Lung (tissue), 12 donors: ENCODE results near the gene NOC4L. TPM values are rescaled to one million over a fixed set of nuclear protein-coding genes. Genes with fewer than 3 reads are reported as not detected.

ENCODE experiments used
- ATAC-seq: fragments of 200-7000 bp; cut with Tn5 transposase; one replicate; pipeline ENCODE4 v1.9.1; 2020; ENCODE audit warnings: moderate number of reproducible peaks; ENCODE audit not compliant: insufficient read depth, low FRiP score
- DNase-seq, 3 donors: peaks; one replicate each; pipeline ENCODE4 v3.0.0-alpha.2; 2013 to 2017
- H3K27ac ChIP-seq, 2 donors: one replicate each; pipeline ENCODE4 v1.5.1; 2013; ENCODE audit warnings: mild to moderate bottlenecking in 2 of 2, moderate library complexity in 2 of 2, control low read depth in 1 of 2, inconsistent platforms in 1 of 2, low read depth in 1 of 2, low read length in 1 of 2
- H3K27me3 ChIP-seq, 3 donors: one replicate each; pipeline ENCODE4 v1.5.1; 2013; ENCODE audit warnings: low read length in 2 of 3; ENCODE audit not compliant: control insufficient read depth in 3 of 3, insufficient read depth in 3 of 3
- H3K36me3 ChIP-seq, 4 donors: one replicate each; pipeline ENCODE4 v1.5.1; 2013; ENCODE audit warnings: low read length in 4 of 4, mild to moderate bottlenecking in 1 of 4, moderate library complexity in 1 of 4; ENCODE audit not compliant: control insufficient read depth in 4 of 4, insufficient read depth in 4 of 4
- H3K4me1 ChIP-seq, 5 donors: one replicate each; pipeline ENCODE4 v1.5.1; 2013; ENCODE audit warnings: low read length in 5 of 5, mild to moderate bottlenecking in 2 of 5, moderate library complexity in 1 of 5; ENCODE audit not compliant: control insufficient read depth in 5 of 5, insufficient read depth in 5 of 5
- H3K4me3 ChIP-seq: one replicate; pipeline ENCODE4 v1.5.1; 2013; ENCODE audit warnings: mild to moderate bottlenecking, control low read depth, moderate library complexity
- H3K9ac ChIP-seq, 2 donors: one replicate each; pipeline ENCODE4 v1.5.1; 2013; ENCODE audit warnings: low read length in 2 of 2, control low read depth in 1 of 2; ENCODE audit not compliant: insufficient read depth in 1 of 2
- H3K9me3 ChIP-seq, 4 donors: one replicate each; pipeline ENCODE4 v1.5.1; 2013; ENCODE audit warnings: low read length in 3 of 4, mild to moderate bottlenecking in 1 of 4, moderate library complexity in 1 of 4; ENCODE audit not compliant: control insufficient read depth in 4 of 4, insufficient read depth in 3 of 4
- WGBS, 2 donors: extraction: QIAGEN DNeasy Blood & Tissue Kit; methylation state at CpG; one replicate each; pipeline ENCODE4 v1.1.7; 2013; 5-methylcytosine and 5-hydroxymethylcytosine counted together
- polyA plus RNA-seq, 2 donors: library from polyadenylated mRNA; stranded (reverse); fragments of 200-250 nt; gene quantifications; one replicate each; pipeline ENCODE4 v1.2.1, GENCODE V29; 2013
- total RNA-seq, 2 donors: library from RNA; depleted of rRNA in 1 of 2; stranded (reverse); fragments of >200 nt in 1 of 2; gene quantifications; one replicate each; pipeline ENCODE4 v1.2.1, GENCODE V29; 2014 to 2021
- TF ChIP-seq, protein P1 (sequence below): IDR thresholded peaks from 2 replicates; pipeline ENCODE4 v1.5.1; 2012; ENCODE audit warnings: mild to moderate bottlenecking; ENCODE audit errors: control extremely low read depth, extremely low read depth
- donor health status: control.
- donor health status: control.
- donor health status: Bipolar disorder and iron deficiency.
- donor health status: healthy.
- donor health status: DM: yes; HTN: yes; CAD: no.

NOC4L gene
- total and polyA plus RNA-seq, 4 donors: 6.3 to 27.8 (median 25.9) TPM

DNA sequence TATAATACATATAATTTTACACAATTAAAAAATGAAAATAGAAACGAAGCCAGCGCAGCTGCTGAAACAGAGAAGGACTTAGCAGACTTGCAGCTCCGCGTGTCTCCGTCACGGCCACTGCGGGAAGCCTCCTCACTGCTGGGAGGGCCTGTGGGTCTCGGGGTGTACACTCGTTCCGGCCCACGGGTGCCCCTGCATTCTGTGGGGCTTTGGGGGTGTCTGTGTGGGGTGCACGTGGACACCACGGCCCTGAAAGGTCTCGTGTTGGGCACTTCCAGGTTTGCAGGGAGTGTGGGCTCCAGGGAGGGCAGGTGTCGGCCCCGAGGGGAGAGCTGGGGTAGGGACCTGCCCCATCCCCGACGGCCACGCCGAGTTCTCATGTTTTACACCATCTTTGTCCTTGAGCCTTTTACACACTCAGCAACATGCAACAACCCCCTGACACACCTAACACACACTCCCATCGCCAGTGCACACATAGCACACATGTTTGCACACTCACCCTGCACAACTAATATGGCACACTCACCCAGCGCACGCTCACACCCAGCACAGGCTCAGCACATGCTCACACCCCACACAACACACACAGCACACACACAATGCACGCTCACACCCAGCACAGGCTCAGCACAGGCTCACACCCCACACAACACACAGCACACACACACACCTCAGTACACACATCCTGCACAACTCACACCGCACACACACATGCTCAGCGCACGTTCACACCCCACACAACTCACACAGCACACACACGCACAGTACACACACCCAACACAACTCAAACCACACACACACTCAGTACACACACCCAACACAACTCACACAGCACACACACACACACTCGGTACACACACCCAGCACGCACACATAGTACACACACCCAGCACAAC lies 36.6 kb downstream of the NOC4L start:
- WGBS, 2 donors: 87 to 89% methylated on average over 30 of the region's 30 CpGs
- Histone ChIP-seq H3K9me3 (peaks cover 0 to 9% (median 2%) of the 10 kb centered on the region in 4 donors), H3K36me3 (no peaks in the 10 kb centered on the region), H3K4me3 (no peak overlapping the region), H3K4me1 (no peaks in the 10 kb centered on the region), H3K9ac (no peak overlapping the region), H3K27me3 (peaks cover 0 to 38% (median 0%) of the 10 kb centered on the region in 3 donors), H3K27ac (no peak overlapping the region)
- TF ChIP-seq, protein P1, sequence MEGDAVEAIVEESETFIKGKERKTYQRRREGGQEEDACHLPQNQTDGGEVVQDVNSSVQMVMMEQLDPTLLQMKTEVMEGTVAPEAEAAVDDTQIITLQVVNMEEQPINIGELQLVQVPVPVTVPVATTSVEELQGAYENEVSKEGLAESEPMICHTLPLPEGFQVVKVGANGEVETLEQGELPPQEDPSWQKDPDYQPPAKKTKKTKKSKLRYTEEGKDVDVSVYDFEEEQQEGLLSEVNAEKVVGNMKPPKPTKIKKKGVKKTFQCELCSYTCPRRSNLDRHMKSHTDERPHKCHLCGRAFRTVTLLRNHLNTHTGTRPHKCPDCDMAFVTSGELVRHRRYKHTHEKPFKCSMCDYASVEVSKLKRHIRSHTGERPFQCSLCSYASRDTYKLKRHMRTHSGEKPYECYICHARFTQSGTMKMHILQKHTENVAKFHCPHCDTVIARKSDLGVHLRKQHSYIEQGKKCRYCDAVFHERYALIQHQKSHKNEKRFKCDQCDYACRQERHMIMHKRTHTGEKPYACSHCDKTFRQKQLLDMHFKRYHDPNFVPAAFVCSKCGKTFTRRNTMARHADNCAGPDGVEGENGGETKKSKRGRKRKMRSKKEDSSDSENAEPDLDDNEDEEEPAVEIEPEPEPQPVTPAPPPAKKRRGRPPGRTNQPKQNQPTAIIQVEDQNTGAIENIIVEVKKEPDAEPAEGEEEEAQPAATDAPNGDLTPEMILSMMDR: no peak
- DNase-seq: no peak
- no peak for ATAC-seq

DNA sequence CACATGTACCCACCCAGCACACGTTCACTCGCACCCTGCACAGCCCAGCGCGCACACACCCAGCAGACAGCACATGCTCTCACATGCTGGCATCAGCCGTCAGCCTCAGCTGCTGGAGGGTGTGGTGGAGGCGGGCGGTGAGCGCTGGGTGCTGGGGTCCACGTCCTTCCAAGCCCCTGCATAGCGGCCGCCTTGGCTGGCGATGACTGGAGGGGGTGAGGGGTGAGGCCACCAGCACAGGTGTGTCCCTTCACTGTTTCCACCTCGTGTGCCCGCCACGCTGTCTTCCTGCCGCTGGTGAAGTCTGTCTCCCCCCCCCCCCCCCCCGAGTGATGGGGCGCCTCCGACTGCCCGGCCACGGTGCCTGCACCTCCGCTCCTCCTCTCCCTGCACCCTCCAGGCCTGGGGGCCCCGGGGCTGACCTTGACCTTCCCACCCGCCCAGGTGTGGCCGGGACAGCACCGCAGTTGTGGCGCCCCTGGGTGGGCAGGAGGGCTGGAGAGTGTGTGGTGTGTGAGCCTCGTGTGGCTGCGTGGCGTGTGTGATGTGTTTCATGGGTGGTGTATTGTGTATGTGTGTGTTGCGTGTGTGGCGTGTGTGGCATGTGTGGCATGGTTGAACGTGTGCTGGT lies 37.4 kb downstream of the NOC4L start:
- Histone ChIP-seq H3K27me3 (peaks cover 0 to 46% (median 0%) of the 10 kb centered on the region in 3 donors), H3K36me3 (no peaks in the 10 kb centered on the region), H3K9me3 (peaks cover 0 to 9% (median 2%) of the 10 kb centered on the region in 4 donors), H3K9ac (no peak overlapping the region), H3K27ac (no peak overlapping the region), H3K4me3 (no peak overlapping the region), H3K4me1 (no peaks in the 10 kb centered on the region)
- TF ChIP-seq, protein P1: no peak
- ATAC-seq (no peak), DNase-seq (no peak)
- 84 to 90% methylated on average over 29 to 33 of the region's 33 CpGs for WGBS, 2 donors

DNA sequence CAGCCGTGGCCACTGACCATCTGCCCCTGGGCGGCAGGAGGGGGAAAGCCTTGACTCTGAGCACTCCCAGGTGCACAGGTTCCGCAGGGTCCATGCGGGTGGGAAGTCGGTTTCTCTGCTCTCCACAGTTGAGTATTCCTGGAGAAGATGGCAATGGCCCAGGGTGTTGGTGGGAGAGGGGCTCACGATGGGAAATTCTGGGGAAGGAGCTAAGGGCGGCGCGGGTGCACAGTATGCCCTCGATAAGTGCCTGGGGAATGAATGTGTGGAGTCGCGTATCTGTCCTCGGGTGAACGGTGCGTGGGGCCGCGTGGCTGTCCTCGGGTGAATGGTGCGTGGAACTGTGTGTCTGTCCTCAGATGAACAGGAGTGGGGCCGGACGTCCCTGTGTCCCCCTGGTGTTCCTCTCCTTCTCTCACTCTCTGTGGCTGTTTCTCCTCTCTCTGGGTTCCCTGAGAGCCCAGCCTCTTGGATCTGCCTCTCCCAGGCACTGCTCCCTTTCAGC lies 38.0 kb downstream of the NOC4L start:
- WGBS, 2 donors: 88 to 91% methylated on average over 21 of the region's 21 CpGs
- no peak for ATAC-seq
- DNase-seq: no peak
- TF ChIP-seq, protein P1: no peak
- H3K4me1 ChIP-seq: no peaks in the 10 kb centered on the region
- no peak overlapping the region for H3K27ac ChIP-seq
- H3K9ac ChIP-seq: no peak overlapping the region
- peaks cover 0 to 11% (median 2%) of the 10 kb centered on the region in 4 donors for H3K9me3 ChIP-seq
- peaks cover 0 to 50% (median 0%) of the 10 kb centered on the region in 3 donors for H3K27me3 ChIP-seq
- H3K4me3 ChIP-seq: no peak overlapping the region
- H3K36me3 ChIP-seq: no peaks in the 10 kb centered on the region
